DOHH2 (cell line): ENCODE data around the gene NUDT14.

Experiments
- H3F3A ChIP-seq: fragments of 200-600 bp; sonication (generic), shearing (Covaris generic); 2 replicates; pipeline ENCODE4 v1.6.0; 2016; ENCODE audit warnings: antibody characterized with exemption, mild to moderate bottlenecking; ENCODE audit not compliant: control insufficient read depth, insufficient read depth
- H3K27ac ChIP-seq: fragments of 200-600 bp; sonication (generic); 2 replicates; pipeline ENCODE4 v1.5.1; 2014; ENCODE audit warnings: low read depth, mild to moderate bottlenecking, low read length, moderate library complexity
- H3K27me3 ChIP-seq: fragments of 200-600 bp; sonication (generic); 2 replicates; pipeline ENCODE4 v1.6.1; 2014; ENCODE audit warnings: mild to moderate bottlenecking, low read length, mixed read lengths; ENCODE audit not compliant: control insufficient read depth
- H3K36me3 ChIP-seq: fragments of 200-600 bp; sonication (generic); 2 replicates; pipeline ENCODE4 v1.6.1; 2014; ENCODE audit warnings: mild to moderate bottlenecking, low read length, moderate library complexity, mixed read lengths; ENCODE audit not compliant: control insufficient read depth
- H3K4me1 ChIP-seq: fragments of 200-600 bp; sonication (generic); 2 replicates; pipeline ENCODE4 v1.6.1; 2014; ENCODE audit warnings: mild to moderate bottlenecking, low read length, mixed read lengths; ENCODE audit not compliant: control insufficient read depth
- H3K4me2 ChIP-seq: fragments of 200-600 bp; sonication (generic); 2 replicates; pipeline ENCODE4 v1.6.0; 2014; ENCODE audit warnings: mild to moderate bottlenecking, low read length, moderate library complexity
- H3K4me3 ChIP-seq: fragments of 200-600 bp; sonication (generic); 2 replicates; pipeline ENCODE4 v1.5.1; 2014; ENCODE audit warnings: mild to moderate bottlenecking, low read length, mixed read lengths
- H3K79me2 ChIP-seq: fragments of 200-600 bp; sonication (generic); 2 replicates; pipeline ENCODE4 v1.6.1; 2014; ENCODE audit warnings: mild to moderate bottlenecking, low read length, mixed read lengths; ENCODE audit not compliant: control insufficient read depth
- H3K9me2 ChIP-seq: fragments of 200-600 bp; sonication (generic); replicated peaks from 2 replicates; pipeline ENCODE4 v1.6.1; 2014; ENCODE audit warnings: mild to moderate bottlenecking, low read length, mixed read lengths; ENCODE audit not compliant: control insufficient read depth
- H3K9me3 ChIP-seq: fragments of 200-600 bp; sonication (generic); 2 replicates; pipeline ENCODE4 v1.6.1; 2014; ENCODE audit warnings: antibody characterized with exemption, low read length, mixed read lengths; ENCODE audit not compliant: control insufficient read depth, insufficient read depth
- H4K20me1 ChIP-seq: fragments of 200-600 bp; sonication (generic); 2 replicates; pipeline ENCODE4 v1.6.0; 2014; ENCODE audit warnings: low read depth, mild to moderate bottlenecking, antibody characterized with exemption, low read length, moderate library complexity; ENCODE audit not compliant: control insufficient read depth, insufficient read depth
- EZH2phosphoT487 ChIP-seq: fragments of 200-600 bp; sonication (generic); IDR thresholded peaks from 2 replicates; pipeline ENCODE4 v1.6.1; 2017; ENCODE audit warnings: borderline replicate concordance, mild to moderate bottlenecking, antibody characterized with exemption, low read length, moderate library complexity, mixed read lengths
- TF ChIP-seq, protein P1 (sequence below): fragments of 200-600 bp; sonication (generic); IDR thresholded peaks from one replicate; pipeline ENCODE4 v1.5.1; 2014; ENCODE audit warnings: antibody characterized with exemption, mild to moderate bottlenecking, low read depth, low read length; ENCODE audit not compliant: poor library complexity, severe bottlenecking

NUDT14 gene

DNA sequence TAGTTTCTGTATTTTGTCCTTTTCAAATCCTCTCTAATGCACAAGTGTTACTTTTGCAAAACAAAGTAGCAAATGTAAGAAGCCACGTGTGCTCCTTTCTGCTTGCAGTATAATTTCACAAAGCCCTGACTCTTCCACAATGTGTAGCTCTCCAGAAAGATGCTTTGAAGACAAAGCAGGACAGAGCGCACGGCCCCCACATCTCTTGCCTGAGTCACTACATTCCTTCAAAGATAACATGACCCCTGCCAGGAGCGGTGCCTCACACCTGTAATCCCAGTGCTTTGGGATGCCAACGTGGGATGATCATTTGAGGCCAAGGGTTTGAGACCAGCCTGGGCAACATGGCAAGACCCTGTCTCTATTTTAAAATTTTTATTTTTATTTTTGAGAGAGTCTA, 53.1 kb downstream of the NUDT14 start:
- H3K9me3 ChIP-seq: no peaks in the 10 kb centered on the region
- no peaks in the 10 kb centered on the region for H3K79me2 ChIP-seq
- H3K4me3 ChIP-seq: no peak overlapping the region
- H4K20me1 ChIP-seq: no peaks in the 10 kb centered on the region
- no peaks in the 10 kb centered on the region for H3K9me2 ChIP-seq
- TF ChIP-seq EZH2phosphoT487: no peak
- TF ChIP-seq, protein P1, sequence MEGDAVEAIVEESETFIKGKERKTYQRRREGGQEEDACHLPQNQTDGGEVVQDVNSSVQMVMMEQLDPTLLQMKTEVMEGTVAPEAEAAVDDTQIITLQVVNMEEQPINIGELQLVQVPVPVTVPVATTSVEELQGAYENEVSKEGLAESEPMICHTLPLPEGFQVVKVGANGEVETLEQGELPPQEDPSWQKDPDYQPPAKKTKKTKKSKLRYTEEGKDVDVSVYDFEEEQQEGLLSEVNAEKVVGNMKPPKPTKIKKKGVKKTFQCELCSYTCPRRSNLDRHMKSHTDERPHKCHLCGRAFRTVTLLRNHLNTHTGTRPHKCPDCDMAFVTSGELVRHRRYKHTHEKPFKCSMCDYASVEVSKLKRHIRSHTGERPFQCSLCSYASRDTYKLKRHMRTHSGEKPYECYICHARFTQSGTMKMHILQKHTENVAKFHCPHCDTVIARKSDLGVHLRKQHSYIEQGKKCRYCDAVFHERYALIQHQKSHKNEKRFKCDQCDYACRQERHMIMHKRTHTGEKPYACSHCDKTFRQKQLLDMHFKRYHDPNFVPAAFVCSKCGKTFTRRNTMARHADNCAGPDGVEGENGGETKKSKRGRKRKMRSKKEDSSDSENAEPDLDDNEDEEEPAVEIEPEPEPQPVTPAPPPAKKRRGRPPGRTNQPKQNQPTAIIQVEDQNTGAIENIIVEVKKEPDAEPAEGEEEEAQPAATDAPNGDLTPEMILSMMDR: no peak
- H3K27ac ChIP-seq: no peak overlapping the region
- no peaks in the 10 kb centered on the region for H3K4me1 ChIP-seq
- no peaks in the 10 kb centered on the region for H3F3A ChIP-seq
- peaks cover 20% of the 10 kb centered on the region for H3K27me3 ChIP-seq
- no peak overlapping the region for H3K4me2 ChIP-seq
- H3K36me3 ChIP-seq: no peaks in the 10 kb centered on the region

DNA sequence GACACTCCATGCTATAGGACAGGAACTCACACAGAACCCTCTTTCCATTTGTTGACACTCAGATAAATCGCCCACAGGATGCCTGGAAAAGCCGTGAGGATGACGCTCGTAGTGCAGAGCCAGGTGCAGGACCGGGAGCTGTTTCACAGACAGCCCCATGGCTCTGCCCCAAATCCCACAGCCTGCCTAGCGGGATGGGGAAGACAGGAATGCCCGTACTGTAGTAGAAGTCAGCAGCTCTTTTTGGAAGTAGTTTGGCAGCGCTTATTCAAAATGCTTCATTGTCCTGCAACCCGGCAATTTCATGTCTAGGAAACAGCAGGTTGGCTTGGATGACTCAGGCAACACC, 54.2 kb downstream of the NUDT14 start:
- TF ChIP-seq, protein P1: no peak
- no peak for TF ChIP-seq EZH2phosphoT487
- no peaks in the 10 kb centered on the region for H3K4me1 ChIP-seq
- H4K20me1 ChIP-seq: no peaks in the 10 kb centered on the region
- peaks cover 20% of the 10 kb centered on the region for H3K27me3 ChIP-seq
- H3K79me2 ChIP-seq: no peaks in the 10 kb centered on the region
- no peaks in the 10 kb centered on the region for H3F3A ChIP-seq
- no peaks in the 10 kb centered on the region for H3K9me2 ChIP-seq
- H3K9me3 ChIP-seq: peaks cover 5% of the 10 kb centered on the region
- H3K27ac ChIP-seq: no peak overlapping the region
- no peak overlapping the region for H3K4me2 ChIP-seq
- no peaks in the 10 kb centered on the region for H3K36me3 ChIP-seq
- no peak overlapping the region for H3K4me3 ChIP-seq

DNA sequence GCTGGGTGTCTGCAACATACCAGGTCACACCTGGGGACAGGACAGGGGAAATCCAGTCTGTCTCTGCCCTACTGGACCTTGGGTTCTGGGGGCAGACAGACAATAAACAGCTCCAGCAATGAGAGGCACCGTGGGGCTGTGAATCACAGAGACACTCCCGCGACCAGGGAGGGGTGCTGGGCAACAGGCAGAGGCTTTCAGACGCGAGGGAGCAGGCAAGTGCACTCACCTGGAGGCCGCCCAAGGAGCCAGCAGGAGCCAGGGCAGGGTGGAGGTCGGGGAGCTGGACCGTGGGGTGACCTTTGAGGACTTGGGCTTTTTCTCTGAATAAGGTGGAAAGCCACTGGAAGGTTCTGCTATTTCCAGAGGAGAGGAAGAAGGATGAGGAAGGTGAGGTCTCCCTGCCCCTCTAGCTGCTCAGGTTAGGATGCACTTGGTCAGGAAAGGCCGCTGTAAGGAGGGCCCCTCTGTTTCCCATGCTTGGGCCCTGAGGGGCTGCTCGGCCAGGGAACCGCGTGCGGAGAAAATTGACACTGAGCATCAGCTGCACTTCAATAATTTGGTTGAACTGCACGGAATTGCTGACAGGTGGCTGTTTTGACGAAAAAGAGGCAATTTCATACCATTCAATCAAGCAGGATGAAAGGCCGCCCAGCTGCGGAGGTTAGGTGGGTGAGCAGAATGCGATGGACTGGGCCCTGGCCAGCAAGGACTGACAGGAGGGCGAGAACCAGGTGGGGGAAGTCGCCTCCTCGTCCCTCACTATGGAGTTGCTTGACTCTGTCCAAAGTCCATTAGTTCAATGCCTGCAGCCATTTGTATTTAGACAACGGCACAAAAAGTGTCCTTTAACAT, 54.8 kb downstream of the NUDT14 start:
- H4K20me1 ChIP-seq: no peaks in the 10 kb centered on the region
- H3K9me3 ChIP-seq: peaks cover 5% of the 10 kb centered on the region
- H3K9me2 ChIP-seq: no peaks in the 10 kb centered on the region
- H3K4me1 ChIP-seq: no peaks in the 10 kb centered on the region
- H3K4me3 ChIP-seq: no peak overlapping the region
- no peaks in the 10 kb centered on the region for H3F3A ChIP-seq
- no peak overlapping the region for H3K27ac ChIP-seq
- TF ChIP-seq EZH2phosphoT487: no peak
- TF ChIP-seq, protein P1: no peak
- H3K4me2 ChIP-seq: no peak overlapping the region
- peaks cover 20% of the 10 kb centered on the region for H3K27me3 ChIP-seq
- no peaks in the 10 kb centered on the region for H3K79me2 ChIP-seq
- no peaks in the 10 kb centered on the region for H3K36me3 ChIP-seq
